GM23338 (cell line): ENCODE measurements around the gene UNC13A. TPM values are rescaled to one million over a fixed set of nuclear protein-coding genes. Genes with fewer than 3 reads are reported as not detected.
A peak's percentile ranks its signal among the peaks of the same experiment; 100 is the strongest.

Source experiments
- ATAC-seq: fragments of 200-7000 bp; cut with Tn5 transposase; 3 replicates; pipeline ENCODE4 v1.9.1; 2020
- DNase-seq: peaks from one replicate; pipeline ENCODE4 v3.0.0-alpha.2; 2015; ENCODE audit warnings: low spot score
- H2AFZ ChIP-seq: fragments of 200-600 bp; sonication (generic); 2 replicates; pipeline ENCODE4 v1.8.0; 2016; ENCODE audit warnings: antibody characterized with exemption, mild to moderate bottlenecking, moderate library complexity
- H3F3A ChIP-seq: fragments of 200-600 bp; sonication (generic); replicated peaks from 2 replicates; pipeline ENCODE4 v1.8.0; 2017; ENCODE audit warnings: antibody characterized with exemption, mixed run types, low read depth
- H3K27ac ChIP-seq: fragments of 200-600 bp; sonication (generic); 2 replicates; pipeline ENCODE4 v1.6.1; 2016; ENCODE audit warnings: low read depth
- H3K27me3 ChIP-seq: fragments of 200-600 bp; sonication (generic); 2 replicates; pipeline ENCODE4 v1.8.0; 2016; ENCODE audit warnings: mild to moderate bottlenecking, mixed run types, moderate library complexity; ENCODE audit not compliant: insufficient read depth
- H3K36me3 ChIP-seq: fragments of 200-600 bp; sonication (generic); 2 replicates; pipeline ENCODE4 v1.8.0; 2016; ENCODE audit warnings: mild to moderate bottlenecking; ENCODE audit not compliant: insufficient read depth
- H3K4me1 ChIP-seq: fragments of 200-600 bp; sonication (generic); 2 replicates; pipeline ENCODE4 v1.8.0; 2016; ENCODE audit warnings: mild to moderate bottlenecking, moderate library complexity; ENCODE audit not compliant: insufficient read depth
- H3K4me2 ChIP-seq: fragments of 200-600 bp; sonication (generic); 2 replicates; pipeline ENCODE4 v1.7.1; 2017; ENCODE audit warnings: mixed run types
- H3K4me3 ChIP-seq: fragments of 200-600 bp; sonication (generic); 2 replicates; pipeline ENCODE4 v1.6.1; 2016; ENCODE audit warnings: mixed run types
- H3K79me2 ChIP-seq: fragments of 200-600 bp; sonication (generic); replicated peaks from 2 replicates; pipeline ENCODE4 v1.8.0; 2017; ENCODE audit warnings: mild to moderate bottlenecking; ENCODE audit not compliant: insufficient read depth
- H3K9me2 ChIP-seq: fragments of 200-600 bp; sonication (generic); 2 replicates; pipeline ENCODE4 v1.8.0; 2017; ENCODE audit not compliant: insufficient read depth
- H4K20me1 ChIP-seq: fragments of 200-600 bp; sonication (generic); replicated peaks from 2 replicates; pipeline ENCODE4 v1.8.0; 2017; ENCODE audit warnings: mild to moderate bottlenecking; ENCODE audit not compliant: insufficient read depth
- H3K27ac Mint-ChIP-seq: 2 replicates; pipeline ENCODE4 v1.8.0; 2020; ENCODE audit warnings: inconsistent platforms, mild to moderate bottlenecking, moderate library complexity, mixed read lengths
- H3K27me3 Mint-ChIP-seq: 3 replicates; pipeline ENCODE4 v1.8.0; 2022; ENCODE audit warnings: low read depth, mild to moderate bottlenecking, moderate library complexity, mixed read lengths, inconsistent platforms; ENCODE audit not compliant: insufficient read depth, poor library complexity
- H3K36me3 Mint-ChIP-seq: 3 replicates; pipeline ENCODE4 v1.8.0; 2021; ENCODE audit warnings: low read depth, mild to moderate bottlenecking, inconsistent platforms, moderate library complexity, mixed read lengths
- H3K4me1 Mint-ChIP-seq: 3 replicates; pipeline ENCODE4 v1.8.0; 2020; ENCODE audit warnings: mild to moderate bottlenecking, inconsistent platforms, mixed read lengths
- H3K4me3 Mint-ChIP-seq: 3 replicates; pipeline ENCODE4 v1.8.0; 2021; ENCODE audit warnings: moderate library complexity, mild to moderate bottlenecking, inconsistent platforms, mixed read lengths
- H3K9me3 Mint-ChIP-seq: 3 replicates; pipeline ENCODE4 v1.8.0; 2020; ENCODE audit warnings: moderate library complexity, mild to moderate bottlenecking, inconsistent platforms, mixed read lengths
- EZH2phosphoT487 ChIP-seq: fragments of 200-600 bp; sonication (generic); IDR thresholded peaks from one replicate; pipeline ENCODE4 v1.8.1; 2018; ENCODE audit warnings: antibody characterized with exemption; ENCODE audit not compliant: unreplicated experiment
- JUNB ChIP-seq: IDR thresholded peaks from one replicate; pipeline ENCODE4 v1.6.1; 2016; ENCODE audit warnings: antibody characterized with exemption; ENCODE audit not compliant: unreplicated experiment
- POLR2AphosphoS5 ChIP-seq: IDR thresholded peaks from 2 replicates; pipeline ENCODE4 v1.6.1; 2016; ENCODE audit warnings: antibody characterized with exemption, low read depth
- ZNF114 ChIP-seq: fragments of 250-450 bp; sonication (Bioruptor Pico); IDR thresholded peaks from 2 replicates; pipeline ENCODE4 v1.5.0; 2020; ENCODE audit warnings: mild to moderate bottlenecking, moderate library complexity
- ZNF331 ChIP-seq: fragments of 250-450 bp; sonication (Bioruptor Pico); IDR thresholded peaks from 2 replicates; pipeline ENCODE4 v1.5.0; 2020; ENCODE audit warnings: low read depth, mild to moderate bottlenecking, moderate library complexity
- polyA plus RNA-seq: library from polyadenylated mRNA; unstranded; fragments of >200 nt; fragmentation: Nextera tagmentation; extraction: Ambion mirVana; gene quantifications from 2 replicates; pipeline ENCODE4 v1.2.1, GENCODE V29; 2016
- total RNA-seq: library from RNA; depleted of rRNA; stranded (reverse); fragments of >200 nt; shearing (Covaris generic); gene quantifications from 2 replicates; pipeline ENCODE4 v1.2.3, GENCODE V29; 2014
- TF ChIP-seq, protein P1 (sequence below): fragments of 250-450 bp; sonication (Bioruptor Pico); IDR thresholded peaks from 2 replicates; pipeline ENCODE4 v1.5.0; 2020; ENCODE audit warnings: mild to moderate bottlenecking, moderate library complexity
- TF ChIP-seq, protein P2 (sequence below), 2 experiments: fragments of 200-600 bp in 1 of 2; sonication (generic) in 1 of 2; conservative IDR thresholded peaks; 2 replicates each; pipeline versions ENCODE4 v1.5.1 to v1.6.1; 2016 to 2017; ENCODE audit warnings: antibody characterized with exemption in 2 of 2, low read depth in 2 of 2, mild to moderate bottlenecking in 2 of 2, moderate library complexity in 1 of 2
- TF ChIP-seq, protein P3 (sequence below): IDR thresholded peaks from 2 replicates; pipeline ENCODE4 v1.6.1; 2016; ENCODE audit warnings: antibody characterized with exemption

UNC13A gene
- total and polyA plus RNA-seq, 2 experiments from 2014 or later: 9.5 to 30.4 TPM

DNA sequence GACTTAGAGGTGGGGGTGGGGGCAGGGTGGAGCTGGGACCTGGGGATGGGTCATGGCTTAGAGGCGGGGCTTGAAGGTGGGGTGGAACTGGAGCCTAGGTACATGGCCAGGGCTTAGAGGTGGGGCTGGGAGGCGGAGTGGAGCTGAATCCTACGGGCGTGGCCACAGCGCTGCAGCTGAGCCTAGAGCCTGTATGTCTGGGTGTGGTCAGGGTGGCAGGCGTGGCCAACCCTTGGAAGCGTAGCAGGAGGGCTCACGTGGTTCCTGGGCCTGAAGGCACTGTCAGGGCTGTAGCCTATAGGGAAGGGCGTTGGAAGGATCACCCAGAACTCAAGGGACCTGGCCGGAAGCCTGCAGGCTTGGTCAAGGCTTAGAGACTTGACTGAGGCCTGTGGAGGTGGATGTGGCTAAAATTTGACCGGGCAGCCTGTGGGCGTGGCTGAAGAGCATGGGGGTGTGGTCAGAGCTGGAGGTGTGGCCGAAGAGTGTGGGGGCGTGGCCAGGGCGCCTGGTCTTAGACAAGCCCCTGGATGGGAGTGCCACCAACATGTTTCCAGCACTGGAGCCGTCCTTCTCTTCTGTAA lies 108.4 kb downstream of the UNC13A start (continued):
- TF ChIP-seq, protein P1, sequence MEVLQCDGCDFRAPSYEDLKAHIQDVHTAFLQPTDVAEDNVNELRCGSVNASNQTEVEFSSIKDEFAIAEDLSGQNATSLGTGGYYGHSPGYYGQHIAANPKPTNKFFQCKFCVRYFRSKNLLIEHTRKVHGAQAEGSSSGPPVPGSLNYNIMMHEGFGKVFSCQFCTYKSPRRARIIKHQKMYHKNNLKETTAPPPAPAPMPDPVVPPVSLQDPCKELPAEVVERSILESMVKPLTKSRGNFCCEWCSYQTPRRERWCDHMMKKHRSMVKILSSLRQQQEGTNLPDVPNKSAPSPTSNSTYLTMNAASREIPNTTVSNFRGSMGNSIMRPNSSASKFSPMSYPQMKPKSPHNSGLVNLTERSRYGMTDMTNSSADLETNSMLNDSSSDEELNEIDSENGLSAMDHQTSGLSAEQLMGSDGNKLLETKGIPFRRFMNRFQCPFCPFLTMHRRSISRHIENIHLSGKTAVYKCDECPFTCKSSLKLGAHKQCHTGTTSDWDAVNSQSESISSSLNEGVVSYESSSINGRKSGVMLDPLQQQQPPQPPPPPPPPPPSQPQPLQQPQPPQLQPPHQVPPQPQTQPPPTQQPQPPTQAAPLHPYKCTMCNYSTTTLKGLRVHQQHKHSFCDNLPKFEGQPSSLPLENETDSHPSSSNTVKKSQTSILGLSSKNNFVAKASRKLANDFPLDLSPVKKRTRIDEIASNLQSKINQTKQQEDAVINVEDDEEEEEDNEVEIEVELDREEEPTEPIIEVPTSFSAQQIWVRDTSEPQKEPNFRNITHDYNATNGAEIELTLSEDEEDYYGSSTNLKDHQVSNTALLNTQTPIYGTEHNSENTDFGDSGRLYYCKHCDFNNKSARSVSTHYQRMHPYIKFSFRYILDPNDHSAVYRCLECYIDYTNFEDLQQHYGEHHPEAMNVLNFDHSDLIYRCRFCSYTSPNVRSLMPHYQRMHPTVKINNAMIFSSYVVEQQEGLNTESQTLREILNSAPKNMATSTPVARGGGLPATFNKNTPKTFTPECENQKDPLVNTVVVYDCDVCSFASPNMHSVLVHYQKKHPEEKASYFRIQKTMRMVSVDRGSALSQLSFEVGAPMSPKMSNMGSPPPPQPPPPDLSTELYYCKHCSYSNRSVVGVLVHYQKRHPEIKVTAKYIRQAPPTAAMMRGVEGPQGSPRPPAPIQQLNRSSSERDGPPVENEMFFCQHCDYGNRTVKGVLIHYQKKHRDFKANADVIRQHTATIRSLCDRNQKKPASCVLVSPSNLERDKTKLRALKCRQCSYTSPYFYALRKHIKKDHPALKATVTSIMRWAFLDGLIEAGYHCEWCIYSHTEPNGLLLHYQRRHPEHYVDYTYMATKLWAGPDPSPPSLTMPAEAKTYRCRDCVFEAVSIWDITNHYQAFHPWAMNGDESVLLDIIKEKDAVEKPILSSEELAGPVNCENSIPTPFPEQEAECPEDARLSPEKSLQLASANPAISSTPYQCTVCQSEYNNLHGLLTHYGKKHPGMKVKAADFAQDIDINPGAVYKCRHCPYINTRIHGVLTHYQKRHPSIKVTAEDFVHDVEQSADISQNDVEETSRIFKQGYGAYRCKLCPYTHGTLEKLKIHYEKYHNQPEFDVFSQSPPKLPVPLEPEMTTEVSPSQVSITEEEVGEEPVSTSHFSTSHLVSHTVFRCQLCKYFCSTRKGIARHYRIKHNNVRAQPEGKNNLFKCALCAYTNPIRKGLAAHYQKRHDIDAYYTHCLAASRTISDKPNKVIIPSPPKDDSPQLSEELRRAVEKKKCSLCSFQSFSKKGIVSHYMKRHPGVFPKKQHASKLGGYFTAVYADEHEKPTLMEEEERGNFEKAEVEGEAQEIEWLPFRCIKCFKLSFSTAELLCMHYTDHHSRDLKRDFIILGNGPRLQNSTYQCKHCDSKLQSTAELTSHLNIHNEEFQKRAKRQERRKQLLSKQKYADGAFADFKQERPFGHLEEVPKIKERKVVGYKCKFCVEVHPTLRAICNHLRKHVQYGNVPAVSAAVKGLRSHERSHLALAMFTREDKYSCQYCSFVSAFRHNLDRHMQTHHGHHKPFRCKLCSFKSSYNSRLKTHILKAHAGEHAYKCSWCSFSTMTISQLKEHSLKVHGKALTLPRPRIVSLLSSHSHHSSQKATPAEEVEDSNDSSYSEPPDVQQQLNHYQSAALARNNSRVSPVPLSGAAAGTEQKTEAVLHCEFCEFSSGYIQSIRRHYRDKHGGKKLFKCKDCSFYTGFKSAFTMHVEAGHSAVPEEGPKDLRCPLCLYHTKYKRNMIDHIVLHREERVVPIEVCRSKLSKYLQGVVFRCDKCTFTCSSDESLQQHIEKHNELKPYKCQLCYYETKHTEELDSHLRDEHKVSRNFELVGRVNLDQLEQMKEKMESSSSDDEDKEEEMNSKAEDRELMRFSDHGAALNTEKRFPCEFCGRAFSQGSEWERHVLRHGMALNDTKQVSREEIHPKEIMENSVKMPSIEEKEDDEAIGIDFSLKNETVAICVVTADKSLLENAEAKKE: no peak
- TF ChIP-seq, protein P2, sequence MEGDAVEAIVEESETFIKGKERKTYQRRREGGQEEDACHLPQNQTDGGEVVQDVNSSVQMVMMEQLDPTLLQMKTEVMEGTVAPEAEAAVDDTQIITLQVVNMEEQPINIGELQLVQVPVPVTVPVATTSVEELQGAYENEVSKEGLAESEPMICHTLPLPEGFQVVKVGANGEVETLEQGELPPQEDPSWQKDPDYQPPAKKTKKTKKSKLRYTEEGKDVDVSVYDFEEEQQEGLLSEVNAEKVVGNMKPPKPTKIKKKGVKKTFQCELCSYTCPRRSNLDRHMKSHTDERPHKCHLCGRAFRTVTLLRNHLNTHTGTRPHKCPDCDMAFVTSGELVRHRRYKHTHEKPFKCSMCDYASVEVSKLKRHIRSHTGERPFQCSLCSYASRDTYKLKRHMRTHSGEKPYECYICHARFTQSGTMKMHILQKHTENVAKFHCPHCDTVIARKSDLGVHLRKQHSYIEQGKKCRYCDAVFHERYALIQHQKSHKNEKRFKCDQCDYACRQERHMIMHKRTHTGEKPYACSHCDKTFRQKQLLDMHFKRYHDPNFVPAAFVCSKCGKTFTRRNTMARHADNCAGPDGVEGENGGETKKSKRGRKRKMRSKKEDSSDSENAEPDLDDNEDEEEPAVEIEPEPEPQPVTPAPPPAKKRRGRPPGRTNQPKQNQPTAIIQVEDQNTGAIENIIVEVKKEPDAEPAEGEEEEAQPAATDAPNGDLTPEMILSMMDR (conservative IDR thresholded peaks at IDR 0.05; ENCODE audit: low read depth in 2 of 2): no peak

DNA sequence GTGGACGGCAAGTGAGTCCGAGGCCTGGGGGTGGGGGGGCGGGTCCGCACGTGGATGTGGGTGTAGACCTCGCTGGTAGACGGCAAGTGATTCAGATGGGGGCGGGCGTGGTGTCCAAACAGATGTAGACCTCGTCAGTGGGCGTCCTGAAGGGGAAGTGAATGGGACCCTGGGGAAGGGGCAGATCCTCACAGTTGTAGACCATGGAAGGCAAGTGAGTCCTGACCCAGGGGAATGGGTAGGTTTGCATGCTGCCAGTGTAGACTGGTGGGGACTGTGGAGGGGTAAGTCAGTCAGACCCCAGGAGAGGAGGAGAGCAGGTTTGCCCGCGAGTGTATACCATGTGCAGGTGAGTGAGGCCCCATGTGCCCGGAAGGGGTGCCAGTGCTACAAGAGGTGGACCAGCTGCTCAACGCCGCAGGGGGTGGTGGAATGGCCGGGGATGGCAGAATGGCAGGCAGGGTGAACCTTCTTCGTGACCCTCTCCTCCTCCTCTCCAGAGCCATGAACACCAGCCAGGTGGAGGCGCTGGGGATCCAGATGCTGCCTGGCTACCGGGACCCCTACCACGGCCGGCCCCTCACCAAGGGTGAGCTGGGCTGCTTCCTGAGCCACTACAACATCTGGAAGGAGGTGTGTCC lies 110.6 kb downstream of the UNC13A start:
- no peaks in the 10 kb centered on the region for H3K36me3 ChIP-seq
- peak overlapping the region; percentile 67 for H3K4me3 Mint-ChIP-seq
- H3K4me1 ChIP-seq: peaks cover 26% of the 10 kb centered on the region

More for the DNA sequence above, 110.6 kb downstream of the UNC13A start:
- H3K4me2 ChIP-seq: peak overlapping the region; percentile 79
- peaks cover 11% of the 10 kb centered on the region; the same call in 1 of the 2 replicates for H3F3A ChIP-seq
- H3K4me1 Mint-ChIP-seq: peaks cover 32% of the 10 kb centered on the region
- TF ChIP-seq ZNF114 (no peak), JUNB (no peak), EZH2phosphoT487 (no peak), ZNF331 (no peak), POLR2AphosphoS5 (no peak)
- TF ChIP-seq, protein P2 (conservative IDR thresholded peaks at IDR 0.05; ENCODE audit: low read depth in 2 of 2): peak in 1 of 2 experiments; percentile 35; a peak in 2 of 4 replicates
- TF ChIP-seq, protein P3, sequence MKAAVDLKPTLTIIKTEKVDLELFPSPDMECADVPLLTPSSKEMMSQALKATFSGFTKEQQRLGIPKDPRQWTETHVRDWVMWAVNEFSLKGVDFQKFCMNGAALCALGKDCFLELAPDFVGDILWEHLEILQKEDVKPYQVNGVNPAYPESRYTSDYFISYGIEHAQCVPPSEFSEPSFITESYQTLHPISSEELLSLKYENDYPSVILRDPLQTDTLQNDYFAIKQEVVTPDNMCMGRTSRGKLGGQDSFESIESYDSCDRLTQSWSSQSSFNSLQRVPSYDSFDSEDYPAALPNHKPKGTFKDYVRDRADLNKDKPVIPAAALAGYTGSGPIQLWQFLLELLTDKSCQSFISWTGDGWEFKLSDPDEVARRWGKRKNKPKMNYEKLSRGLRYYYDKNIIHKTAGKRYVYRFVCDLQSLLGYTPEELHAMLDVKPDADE: no peak
- no peaks in the 10 kb centered on the region; the same call in 1 of the 2 replicates for H4K20me1 ChIP-seq
- H3K36me3 Mint-ChIP-seq: peaks cover 38% of the 10 kb centered on the region
- no peaks in the 10 kb centered on the region for H3K27me3 ChIP-seq
- H3K27ac ChIP-seq: no peak overlapping the region
- no peaks in the 10 kb centered on the region for H3K9me2 ChIP-seq
- peak; percentile 59 for DNase-seq
- no peak for ATAC-seq
- peaks cover 25% of the 10 kb centered on the region for H3K27me3 Mint-ChIP-seq
- H3K9me3 Mint-ChIP-seq: no peaks in the 10 kb centered on the region
- H2AFZ ChIP-seq: no peak overlapping the region
- 0 out of 2 replicates have a peak overlapping the region, but pooled peaks have one; percentile 32 for H3K27ac Mint-ChIP-seq
- peak overlapping the region; percentile 57; the same call in 1 of the 2 replicates for H3K4me3 ChIP-seq
- no peaks in the 10 kb centered on the region for H3K79me2 ChIP-seq
